PC-9 (cell line): ENCODE data around the gene ADD3.

Experiments used
- CTCF ChIP-seq: fragments of 200-600 bp; sonication (generic); conservative IDR thresholded peaks from 2 replicates; pipeline ENCODE4 v1.6.1; 2017; ENCODE audit warnings: mixed run types, antibody characterized with exemption, mild to moderate bottlenecking, moderate library complexity
- EZH2 ChIP-seq: fragments of 200-600 bp; sonication (generic); IDR thresholded peaks from 2 replicates; pipeline ENCODE4 v1.8.0; 2017; ENCODE audit warnings: antibody characterized with exemption, low read depth

GRCh38 chr10:109972372-109973001, 35.3 kb upstream of the ADD3 start:
- TF ChIP-seq CTCF (no peak), EZH2 (no peak)
